Mesodermal cell (in vitro differentiated cells): ENCODE measurements around the gene KRT86.
"Not testable (repeated sequence)": the region's sequence is repeated elsewhere in the genome, so short reads cannot be mapped to it uniquely, and the experiment has no call there.

Experiments
- H3K27ac ChIP-seq: 2 replicates; pipeline ENCODE4 v1.7.0; 2013; ENCODE audit warnings: mild to moderate bottlenecking, low read depth, low read length, moderate library complexity; ENCODE audit not compliant: severe bottlenecking
- H3K36me3 ChIP-seq: 2 replicates; pipeline ENCODE4 v1.7.1; 2013; ENCODE audit warnings: mild to moderate bottlenecking, low read length, moderate library complexity; ENCODE audit not compliant: control insufficient read depth, insufficient read depth
- H3K4me1 ChIP-seq: one replicate; pipeline ENCODE4 v1.7.1; 2013; ENCODE audit warnings: mild to moderate bottlenecking, low read length; ENCODE audit not compliant: insufficient read depth, control insufficient read depth, poor library complexity, severe bottlenecking
- H3K4me3 ChIP-seq: 2 replicates; pipeline ENCODE4 v1.7.0; 2013; ENCODE audit warnings: low read length, control low read depth, mild to moderate bottlenecking; ENCODE audit not compliant: insufficient read depth, poor library complexity, severe bottlenecking; ENCODE audit errors: extremely low read depth
- H3K9me3 ChIP-seq: 2 replicates; pipeline ENCODE4 v1.7.1; 2013; ENCODE audit warnings: mild to moderate bottlenecking, low read length, moderate library complexity; ENCODE audit not compliant: control insufficient read depth
- WGBS, 2 experiments: methylation state at CpG; one replicate each; pipeline ENCODE4 v1.1.5; 2013; ENCODE audit warnings: missing lambda C conversion rate in 2 of 2; ENCODE audit not compliant: insufficient coverage in 2 of 2; 5-methylcytosine and 5-hydroxymethylcytosine counted together

KRT86 gene

DNA sequence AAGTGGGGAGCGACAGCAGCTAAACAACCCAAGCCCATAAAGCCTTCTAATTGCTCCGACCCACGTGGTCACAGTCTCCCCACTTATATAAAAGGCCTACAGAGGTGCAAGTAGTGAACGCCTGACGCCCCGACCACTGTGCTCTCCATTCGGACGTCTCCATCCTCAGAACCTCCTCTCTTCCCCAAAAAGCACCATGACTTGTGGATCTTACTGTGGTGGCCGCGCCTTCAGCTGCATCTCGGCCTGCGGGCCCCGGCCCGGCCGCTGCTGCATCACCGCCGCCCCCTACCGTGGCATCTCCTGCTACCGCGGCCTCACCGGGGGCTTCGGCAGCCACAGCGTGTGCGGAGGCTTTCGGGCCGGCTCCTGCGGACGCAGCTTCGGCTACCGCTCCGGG is 27.3 kb downstream of the KRT86 start:
- H3K36me3 ChIP-seq, H3K9me3 ChIP-seq, H3K27ac ChIP-seq, H3K4me1 ChIP-seq, H3K4me3 ChIP-seq: not testable (repeated sequence)
- WGBS, 2 experiments, result 75 to 78% methylated on average over 9 to 10 of the region's 31 CpGs

DNA sequence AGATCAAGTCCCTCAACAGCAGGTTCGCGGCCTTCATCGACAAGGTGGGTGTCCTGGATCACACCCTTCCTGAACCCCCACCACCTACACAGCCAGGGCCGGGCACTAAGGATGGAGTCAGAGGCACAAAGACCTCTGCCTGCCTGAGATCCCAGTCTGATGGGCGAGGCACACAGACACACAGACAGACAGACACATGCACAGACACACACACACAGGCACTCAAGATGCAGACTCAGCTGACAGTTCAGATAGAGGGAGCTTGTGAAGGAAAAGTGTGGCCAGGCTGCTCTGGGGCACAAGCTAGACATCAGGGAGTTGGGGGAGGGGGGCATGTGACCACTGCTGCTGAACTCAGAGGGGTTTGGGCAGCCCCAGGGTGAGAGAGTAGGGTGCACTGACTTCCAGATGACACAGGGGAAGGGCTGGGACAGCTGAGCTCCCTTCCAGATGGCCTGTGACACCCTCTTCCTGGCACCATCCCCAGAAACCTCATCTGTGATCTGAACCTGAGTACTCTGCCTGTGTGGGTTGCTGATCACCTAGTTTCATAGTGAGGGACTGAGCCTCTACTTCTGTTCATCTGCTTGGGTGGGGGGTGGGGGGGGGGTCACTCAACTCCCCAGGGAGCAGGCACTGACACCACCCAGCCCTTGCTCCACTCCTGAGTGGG is 27.9 kb downstream of the KRT86 start:
- not testable (repeated sequence) for H3K4me1 ChIP-seq, H3K9me3 ChIP-seq, H3K27ac ChIP-seq, H3K4me3 ChIP-seq, H3K36me3 ChIP-seq
- WGBS, 2 experiments, result no CpG with 5 or more reads among the region's 5 CpGs

DNA sequence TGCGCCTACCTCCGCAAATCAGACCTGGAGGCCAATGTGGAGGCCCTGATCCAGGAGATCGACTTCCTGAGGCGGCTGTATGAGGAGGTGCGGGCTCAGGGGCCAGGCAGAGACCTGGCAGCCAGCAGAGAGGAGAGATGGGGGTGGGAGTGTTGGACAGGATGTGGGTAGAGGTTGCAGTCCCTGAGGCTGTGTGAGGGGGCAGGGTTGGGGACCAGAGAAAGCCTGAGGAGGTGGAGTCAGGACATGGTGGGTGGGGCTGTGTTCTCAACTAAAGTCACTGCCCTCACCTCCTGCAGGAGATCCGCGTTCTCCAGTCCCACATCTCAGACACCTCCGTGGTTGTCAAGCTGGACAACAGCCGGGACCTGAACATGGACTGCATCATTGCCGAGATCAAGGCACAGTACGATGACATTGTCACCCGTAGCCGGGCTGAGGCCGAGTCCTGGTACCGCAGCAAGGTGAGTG is 30.5 kb downstream of the KRT86 start:
- H3K27ac ChIP-seq, H3K36me3 ChIP-seq, H3K4me1 ChIP-seq, H3K9me3 ChIP-seq, H3K4me3 ChIP-seq: not testable (repeated sequence)
- 85 to 95% methylated on average over 4 to 12 of the region's 15 CpGs for WGBS, 2 experiments

DNA sequence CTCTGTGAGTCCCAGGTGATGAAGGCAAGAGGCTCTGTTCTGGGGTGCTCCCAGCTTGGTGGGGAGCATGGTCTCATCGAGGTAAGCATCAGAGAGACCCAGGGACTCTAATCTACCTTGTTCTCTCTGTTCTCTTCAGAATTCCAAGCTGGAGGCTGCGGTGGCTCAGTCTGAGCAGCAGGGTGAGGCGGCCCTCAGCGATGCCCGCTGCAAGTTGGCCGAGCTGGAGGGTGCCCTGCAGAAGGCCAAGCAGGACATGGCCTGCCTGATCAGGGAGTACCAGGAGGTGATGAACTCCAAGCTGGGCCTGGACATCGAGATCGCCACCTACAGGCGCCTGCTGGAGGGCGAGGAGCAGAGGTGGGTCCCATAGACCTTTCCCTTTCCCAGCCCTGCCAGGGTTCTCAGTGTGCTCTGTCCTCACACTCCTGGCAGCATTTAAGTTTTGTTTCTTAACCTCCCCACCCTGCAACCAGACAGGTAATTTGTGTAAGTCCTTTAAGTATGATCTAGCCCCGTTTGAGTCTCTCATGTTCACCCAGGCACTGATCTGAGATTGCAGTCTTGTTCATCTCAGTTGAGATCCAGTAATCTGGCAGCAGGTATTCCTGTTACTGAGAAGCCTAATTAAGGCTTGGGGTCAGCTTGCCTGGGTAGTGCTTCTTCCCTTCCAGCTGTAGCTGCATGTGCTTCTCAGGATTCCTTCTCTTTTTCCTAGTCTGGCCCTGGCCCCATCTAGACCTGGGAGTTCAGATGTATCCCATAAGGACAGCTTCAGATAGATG is 31.7 kb downstream of the KRT86 start:
- Histone ChIP-seq H3K27ac (no peak overlapping the region), H3K36me3 (no peaks in the 10 kb centered on the region), H3K4me1 (peaks cover 6% of the 10 kb centered on the region), H3K4me3 (no peak overlapping the region), H3K9me3 (no peaks in the 10 kb centered on the region)
- whole genome bisulfite sequencing, 2 experiments, result 50 to 59% methylated on average over 3 to 4 of the region's 11 CpGs

DNA sequence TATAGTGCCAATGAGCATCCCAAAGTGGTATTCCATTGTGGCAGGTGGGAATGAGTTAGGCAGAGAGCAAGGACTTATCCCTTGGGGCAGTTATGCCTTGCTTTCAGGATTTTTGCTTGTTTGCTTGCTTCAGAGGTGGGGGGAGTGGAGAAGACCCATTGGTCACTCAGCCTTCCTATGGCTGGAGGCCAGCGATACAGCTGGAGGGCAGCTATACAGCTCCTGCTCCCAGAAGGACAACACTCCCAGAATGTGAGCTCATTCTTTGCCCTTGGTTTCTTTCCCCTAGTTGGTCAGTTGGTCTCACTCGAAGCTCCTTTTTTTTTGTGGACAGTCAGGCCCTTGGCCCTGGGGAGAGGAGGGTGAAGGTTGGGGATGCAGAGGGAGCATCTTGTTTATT is 32.3 kb downstream of the KRT86 start:
- no peak overlapping the region for H3K27ac ChIP-seq
- no peaks in the 10 kb centered on the region for H3K36me3 ChIP-seq
- WGBS, 2 experiments, result 80 to 93% methylated on average over 1 to 2 of the region's 2 CpGs
- no peak overlapping the region for H3K4me3 ChIP-seq
- H3K4me1 ChIP-seq, result peaks cover 6% of the 10 kb centered on the region
- no peaks in the 10 kb centered on the region for H3K9me3 ChIP-seq

DNA sequence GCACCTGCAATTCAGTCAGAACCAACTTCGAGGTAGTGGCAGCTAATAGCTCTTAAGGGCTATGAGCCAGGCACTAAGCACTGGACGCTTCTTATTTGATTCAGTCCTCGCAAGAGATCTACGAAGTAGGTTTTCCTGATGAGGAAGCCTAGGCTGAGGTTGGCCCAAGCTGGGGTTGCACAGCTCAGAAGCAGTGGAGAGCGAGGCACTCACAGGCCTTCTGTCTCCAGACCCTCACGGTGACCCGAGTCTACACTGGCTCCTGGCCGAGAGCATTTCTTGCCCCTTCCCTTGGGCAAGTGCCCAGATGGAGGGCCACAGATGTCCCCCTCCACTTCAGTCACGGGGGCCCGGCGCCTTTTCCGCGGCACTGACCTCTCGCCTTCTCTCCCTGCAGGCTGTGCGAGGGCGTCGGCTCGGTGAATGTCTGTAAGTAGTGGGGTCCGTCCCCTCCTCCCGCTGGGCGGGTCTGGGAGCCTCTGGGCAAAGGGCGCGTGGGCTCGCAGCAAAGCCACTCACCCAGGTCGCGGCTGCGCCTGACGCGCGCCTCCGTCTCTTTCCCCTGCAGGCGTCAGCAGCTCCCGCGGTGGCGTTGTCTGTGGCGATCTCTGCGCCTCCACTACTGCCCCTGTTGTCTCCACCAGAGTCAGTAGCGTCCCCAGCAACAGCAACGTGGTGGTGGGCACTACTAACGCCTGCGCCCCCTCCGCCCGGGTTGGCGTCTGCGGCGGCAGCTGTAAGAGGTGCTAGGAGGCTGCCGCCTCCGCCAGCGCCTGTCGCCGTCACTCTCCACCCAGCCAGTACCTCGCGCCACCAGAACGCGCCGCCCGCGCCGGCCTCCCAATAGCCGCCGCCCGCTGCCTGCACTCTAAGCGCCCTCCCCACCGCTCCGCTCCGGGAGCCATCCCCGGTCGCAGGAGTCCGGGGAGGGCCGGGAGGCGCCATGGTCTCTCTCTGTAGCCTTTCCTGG is 33.7 kb downstream of the KRT86 start:
- H3K9me3 ChIP-seq, result no peaks in the 10 kb centered on the region
- WGBS, 2 experiments, result 7 to 17% methylated on average over 37 to 59 of the region's 71 CpGs
- H3K27ac ChIP-seq, result no peak overlapping the region
- H3K4me3 ChIP-seq, result peak overlapping the region; percentile 21
- H3K4me1 ChIP-seq, result peaks cover 6% of the 10 kb centered on the region
- H3K36me3 ChIP-seq, result no peaks in the 10 kb centered on the region

DNA sequence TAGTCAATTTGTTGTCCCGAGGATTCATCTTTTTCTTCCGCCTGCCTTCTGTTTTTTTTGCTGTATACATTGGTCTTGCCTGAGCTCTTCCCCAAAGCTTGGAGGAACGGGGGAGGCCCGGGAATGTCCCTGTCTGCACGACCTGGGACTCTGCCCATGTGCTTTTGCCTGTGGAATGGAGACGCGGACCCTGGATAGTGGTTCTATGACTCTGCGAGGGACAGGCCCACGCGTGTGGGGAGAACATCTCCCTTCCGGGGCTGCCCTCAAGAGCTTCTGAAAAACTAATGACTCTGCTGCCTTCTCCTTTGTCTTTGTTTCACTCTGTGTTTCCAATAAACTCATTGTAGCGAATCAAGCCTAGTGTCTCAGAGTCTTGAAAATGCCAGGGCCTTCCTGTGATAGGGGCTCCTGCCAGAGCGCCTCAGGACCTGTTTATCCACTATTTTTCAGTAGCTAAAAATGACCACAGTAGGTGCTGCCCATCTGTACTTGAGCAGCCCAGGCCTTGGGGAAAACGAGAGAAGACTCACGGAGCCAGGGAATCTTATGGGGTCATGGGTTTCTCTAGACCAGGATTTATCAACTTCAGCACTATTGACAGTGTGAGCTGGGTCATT is 34.5 kb downstream of the KRT86 start:
- WGBS, 2 experiments, result 62 to 66% methylated on average over 15 of the region's 15 CpGs
- Histone ChIP-seq H3K27ac (no peak overlapping the region), H3K4me3 (peak overlapping the region; percentile 21)

DNA sequence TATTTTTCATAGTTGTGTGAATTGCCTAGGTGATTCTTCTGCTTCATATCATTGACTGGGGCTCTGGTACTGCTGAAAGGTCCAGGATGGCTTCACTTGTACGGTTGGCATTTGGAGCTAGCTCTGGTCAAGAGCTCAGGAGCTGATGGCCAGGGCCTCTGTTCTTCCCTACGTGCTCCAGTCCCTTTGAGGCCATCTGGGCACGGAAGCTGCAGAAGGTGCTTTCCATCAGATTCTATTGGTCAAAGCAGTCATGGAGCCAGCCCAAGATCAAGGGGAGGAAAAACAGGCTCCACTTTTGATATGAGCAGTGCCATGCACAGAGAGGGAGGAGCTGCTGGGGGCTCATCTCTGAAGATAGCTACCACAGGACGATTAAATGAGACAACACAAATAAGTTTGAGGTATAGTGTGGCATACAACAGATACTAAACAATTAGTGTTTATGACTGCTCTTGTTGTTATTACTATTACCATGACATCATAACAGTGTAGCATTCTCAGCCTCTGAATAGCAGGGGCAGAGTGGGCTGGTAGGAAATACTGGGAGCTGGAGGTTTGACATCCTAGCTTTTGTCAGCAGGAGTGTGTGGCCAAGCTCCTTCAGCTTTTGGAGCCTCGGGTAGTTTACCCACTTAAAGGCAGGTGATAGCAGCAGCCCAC is 36.3 kb downstream of the KRT86 start:
- no peaks in the 10 kb centered on the region for H3K36me3 ChIP-seq
- H3K27ac ChIP-seq, result no peak overlapping the region
- no peak overlapping the region for H3K4me3 ChIP-seq
- peaks cover 6% of the 10 kb centered on the region for H3K4me1 ChIP-seq
- WGBS, 2 experiments, result 77 to 85% methylated on average over 3 to 4 of the region's 5 CpGs
- H3K9me3 ChIP-seq, result no peaks in the 10 kb centered on the region

More for the DNA sequence above, 34.5 kb downstream of the KRT86 start:
- H3K9me3 ChIP-seq, result no peaks in the 10 kb centered on the region
- no peaks in the 10 kb centered on the region for H3K36me3 ChIP-seq
- peaks cover 6% of the 10 kb centered on the region for H3K4me1 ChIP-seq

DNA sequence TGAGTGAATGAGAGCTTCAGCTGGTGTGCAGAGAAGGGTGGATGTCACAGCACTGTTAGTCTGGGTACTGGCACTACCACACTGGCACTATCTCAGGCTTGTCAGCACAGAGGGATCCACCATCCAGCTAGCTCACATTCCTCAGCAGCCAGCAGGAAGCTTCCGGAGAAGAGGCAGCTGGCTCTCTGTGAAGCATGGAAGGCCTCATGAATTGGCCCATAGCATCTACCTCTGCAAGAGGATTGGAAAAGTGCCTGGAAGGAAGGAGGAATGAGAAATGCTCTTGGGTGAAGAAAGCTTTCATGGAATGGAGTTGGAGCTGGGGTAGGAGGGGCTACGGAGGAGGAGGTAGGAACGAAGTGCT is 36.8 kb downstream of the KRT86 start:
- H3K36me3 ChIP-seq, result no peaks in the 10 kb centered on the region
- WGBS, 2 experiments, result 82 to 100% methylated on average over 1 to 3 of the region's 3 CpGs
- H3K4me3 ChIP-seq, result no peak overlapping the region
- H3K9me3 ChIP-seq, result no peaks in the 10 kb centered on the region
- no peak overlapping the region for H3K27ac ChIP-seq
- peaks cover 6% of the 10 kb centered on the region for H3K4me1 ChIP-seq

DNA sequence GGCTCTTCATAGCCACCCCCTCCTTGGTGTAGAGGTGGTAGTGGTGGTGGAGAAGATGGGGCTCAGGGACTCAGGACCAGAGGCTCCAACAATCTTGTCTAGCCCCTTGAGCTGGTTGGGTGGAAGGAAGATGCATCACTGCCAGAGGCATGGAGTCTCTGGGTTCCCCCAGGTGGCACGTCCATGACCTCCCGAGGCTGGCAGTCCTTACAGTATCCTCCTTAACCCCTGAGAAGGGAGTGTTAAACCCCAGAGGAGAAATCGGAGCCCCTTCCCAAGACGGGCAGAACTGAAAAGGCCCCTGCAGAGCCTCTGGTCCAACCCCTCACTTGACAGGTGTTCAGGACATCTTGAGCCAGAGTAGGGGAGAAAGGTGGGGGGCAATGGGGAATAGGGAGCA is 37.6 kb downstream of the KRT86 start:
- peaks cover 6% of the 10 kb centered on the region for H3K4me1 ChIP-seq
- WGBS, 2 experiments, result 75 to 91% methylated on average over 2 to 3 of the region's 4 CpGs
- no peak overlapping the region for H3K27ac ChIP-seq
- H3K4me3 ChIP-seq, result no peak overlapping the region
- H3K9me3 ChIP-seq, result no peaks in the 10 kb centered on the region
- no peaks in the 10 kb centered on the region for H3K36me3 ChIP-seq
